CD14-positive monocyte (primary cell): ENCODE data around the gene CATSPER4. TPM values are rescaled to one million over a fixed set of nuclear protein-coding genes. Genes with fewer than 3 reads are reported as not detected.

ENCODE experiments used
- DNase-seq, 3 donors: peaks; one replicate each; pipeline ENCODE4 v3.0.0-alpha.2; 2011 to 2022
- H2AFZ ChIP-seq: 2 replicates; pipeline ENCODE4 v1.6.0; 2012; ENCODE audit warnings: mild to moderate bottlenecking, low read depth, low read length, inconsistent platforms; ENCODE audit not compliant: insufficient read depth, poor library complexity, severe bottlenecking
- H3K27ac ChIP-seq, 2 donors: 1 replicate in 1 of 2; 2 replicates in 1 of 2; pipeline ENCODE4 v1.5.1; 2012 to 2013; ENCODE audit warnings: low read length in 2 of 2, control low read depth in 1 of 2, inconsistent platforms in 1 of 2, low read depth in 1 of 2, mild to moderate bottlenecking in 1 of 2
- H3K27me3 ChIP-seq, 2 donors: one replicate each; pipeline versions ENCODE4 v1.6.0 to v1.6.1; 2011 to 2013; ENCODE audit warnings: low read length in 2 of 2; ENCODE audit not compliant: control insufficient read depth in 2 of 2, insufficient read depth in 2 of 2
- H3K36me3 ChIP-seq, 2 donors: replicated peaks in 1 of 2; 1 replicate in 1 of 2; 2 replicates in 1 of 2; pipeline versions ENCODE4 v1.5.1 to v1.6.1; 2012 to 2013; ENCODE audit warnings: low read length in 2 of 2, control low read depth in 1 of 2, inconsistent platforms in 1 of 2, mild to moderate bottlenecking in 1 of 2; ENCODE audit not compliant: insufficient read depth in 2 of 2, control insufficient read depth in 1 of 2
- H3K4me1 ChIP-seq, 2 donors: 1 replicate in 1 of 2; 2 replicates in 1 of 2; pipeline versions ENCODE4 v1.5.1 to v1.6.1; 2012 to 2013; ENCODE audit warnings: low read length in 2 of 2, control low read depth in 1 of 2, inconsistent platforms in 1 of 2, mild to moderate bottlenecking in 1 of 2, moderate library complexity in 1 of 2; ENCODE audit not compliant: insufficient read depth in 2 of 2, control insufficient read depth in 1 of 2
- H3K4me2 ChIP-seq: replicated peaks from 2 replicates; pipeline ENCODE3; 2012; ENCODE audit warnings: low read length, moderate library complexity, mild to moderate bottlenecking; ENCODE audit not compliant: poor library complexity, severe bottlenecking; ENCODE audit errors: extremely low read depth
- H3K4me3 ChIP-seq, 3 experiments: fragments of 200-600 bp in 1 of 3; sonication (generic) in 1 of 3; replicated peaks in 1 of 3; 1 replicate in 2 of 3; 2 replicates in 1 of 3; pipeline ENCODE4 v1.5.1; 2011 to 2013; ENCODE audit warnings: low read length in 3 of 3, mild to moderate bottlenecking in 3 of 3, control low read depth in 2 of 3, low read depth in 2 of 3, inconsistent platforms in 1 of 3, moderate library complexity in 1 of 3
- H3K79me2 ChIP-seq: 2 replicates; pipeline ENCODE4 v1.6.0; 2012; ENCODE audit warnings: mild to moderate bottlenecking, control low read depth, inconsistent platforms, low read length, moderate library complexity; ENCODE audit not compliant: insufficient read depth
- H3K9ac ChIP-seq: 2 replicates; pipeline ENCODE4 v1.6.0; 2017; ENCODE audit warnings: low read length, mild to moderate bottlenecking; ENCODE audit not compliant: insufficient read depth, poor library complexity, severe bottlenecking
- H3K9me3 ChIP-seq, 2 donors: replicated peaks in 1 of 2; 1 replicate in 1 of 2; 2 replicates in 1 of 2; pipeline versions ENCODE4 v1.5.1 to v1.6.1; 2012 to 2013; ENCODE audit warnings: low read length in 2 of 2, control low read depth in 1 of 2; ENCODE audit not compliant: control insufficient read depth in 1 of 2, insufficient read depth in 1 of 2
- H4K20me1 ChIP-seq: 2 replicates; pipeline ENCODE4 v1.6.0; 2012; ENCODE audit warnings: mild to moderate bottlenecking, low read length, control low read depth, moderate library complexity; ENCODE audit not compliant: insufficient read depth
- H3K27ac Mint-ChIP-seq, 7 donors: one replicate each; pipeline ENCODE4 v1.8.0; 2020; ENCODE audit warnings: mild to moderate bottlenecking in 7 of 7, mixed read lengths in 7 of 7, moderate library complexity in 6 of 7, inconsistent platforms in 2 of 7
- H3K27me3 Mint-ChIP-seq, 3 donors: one replicate each; pipeline ENCODE4 v1.8.0; 2021 to 2022; ENCODE audit warnings: low read depth in 3 of 3, mild to moderate bottlenecking in 3 of 3, mixed read lengths in 3 of 3, moderate library complexity in 3 of 3, inconsistent platforms in 1 of 3
- H3K36me3 Mint-ChIP-seq, 2 donors: one replicate each; pipeline ENCODE4 v1.8.0; 2020; ENCODE audit warnings: mixed read lengths in 2 of 2, inconsistent platforms in 1 of 2, mild to moderate bottlenecking in 1 of 2
- H3K4me1 Mint-ChIP-seq: one replicate; pipeline ENCODE4 v1.8.0; 2020; ENCODE audit warnings: mild to moderate bottlenecking, mixed read lengths
- H3K4me3 Mint-ChIP-seq, 2 donors: one replicate each; pipeline ENCODE4 v1.8.0; 2020; ENCODE audit warnings: mild to moderate bottlenecking in 2 of 2, mixed read lengths in 2 of 2, moderate library complexity in 1 of 2
- H3K9me3 Mint-ChIP-seq, 7 donors: one replicate each; pipeline ENCODE4 v1.8.0; 2020 to 2022; ENCODE audit warnings: mixed read lengths in 7 of 7, mild to moderate bottlenecking in 6 of 7, moderate library complexity in 6 of 7, inconsistent platforms in 2 of 7
- CTCF ChIP-seq: fragments of 200-600 bp; IDR thresholded peaks from one replicate; pipeline ENCODE4 v1.8.0; 2022; ENCODE audit warnings: antibody characterized with exemption, mild to moderate bottlenecking
- WGBS: methylation state at CpG from one replicate; pipeline ENCODE4 v1.1.5; 2013; ENCODE audit warnings: missing lambda C conversion rate; ENCODE audit not compliant: insufficient coverage; 5-methylcytosine and 5-hydroxymethylcytosine counted together
- intact Hi-C, 2 donors: fragments of 100-400 bp; cut with micrococcal nuclease; formaldehyde crosslinking; loops; one replicate each; pipeline versions ENCODE4 v1.15.0 to v1.15.1; 2023
- polyA plus RNA-seq, 3 donors: library from polyadenylated mRNA; depleted of rRNA in 1 of 3; unstranded in 2 of 3; stranded (reverse) in 1 of 3; fragments of 300-500 nt in 2 of 3; fragments of >200 nt in 1 of 3; fragmentation: Illumina TruSeq in 2 of 3; gene quantifications; 1 replicate in 2 of 3; 2 replicates in 1 of 3; pipeline ENCODE4 v1.2.3, GENCODE V29; 2012 to 2021

The CATSPER4 gene
- polyA plus RNA-seq, 3 donors, result not detected

DNA sequence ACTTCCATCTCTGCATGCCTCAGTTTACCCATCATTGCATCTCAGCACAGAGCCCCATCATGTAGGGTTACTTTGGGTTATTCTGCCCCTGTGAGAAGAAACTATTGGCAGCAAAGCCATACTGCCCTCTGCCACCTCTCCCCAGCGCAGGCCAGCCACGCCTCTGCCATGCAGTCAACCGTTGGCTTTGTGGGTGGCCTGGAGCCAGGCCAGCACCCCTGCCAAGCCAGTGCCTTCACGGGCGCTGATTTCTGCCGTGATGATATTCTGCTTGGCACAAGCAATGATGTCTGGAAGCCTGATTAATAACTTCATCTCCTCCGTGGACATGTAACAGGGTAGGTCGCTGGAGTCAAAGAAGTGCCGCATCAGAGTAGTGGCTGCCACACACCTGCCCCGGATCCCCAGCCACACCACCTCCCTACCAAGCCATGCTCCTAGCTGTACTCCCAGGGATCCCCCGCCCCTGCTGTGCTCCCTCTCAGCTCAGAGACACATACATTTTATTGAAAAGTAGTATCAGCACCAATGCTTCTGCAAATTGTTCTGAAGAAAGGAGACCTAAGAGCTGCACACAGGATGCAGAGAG is 28.6 kb downstream of the CATSPER4 start:
- no peak for DNase-seq
- intact Hi-C loops, result no loop called here
- Histone ChIP-seq H3K79me2 (no peaks in the 10 kb centered on the region), H3K9ac (no peak overlapping the region), H3K27me3 (peaks cover 0 to 2% of the 10 kb centered on the region in 2 donors), H3K9me3 (no peaks in the 10 kb centered on the region), H3K36me3 (no peaks in the 10 kb centered on the region), H4K20me1 (no peaks in the 10 kb centered on the region), H3K4me1 (no peaks in the 10 kb centered on the region), H2AFZ (no peak overlapping the region), H3K4me3 (no peak overlapping the region), H3K27ac (no peak overlapping the region), H3K4me2 (no peak overlapping the region)
- Mint-ChIP-seq H3K9me3 (no peaks in the 10 kb centered on the region), H3K27ac (no peak overlapping the region), H3K4me1 (peaks cover 2% of the 10 kb centered on the region), H3K36me3 (no peaks in the 10 kb centered on the region), H3K4me3 (peak overlapping the region in 1 of 2 donors; percentile 28), H3K27me3 (peaks cover 7 to 24% (median 8%) of the 10 kb centered on the region in 3 donors)
- 82% methylated on average over 7 of the region's 11 CpGs for WGBS
- no peak for TF ChIP-seq CTCF

DNA sequence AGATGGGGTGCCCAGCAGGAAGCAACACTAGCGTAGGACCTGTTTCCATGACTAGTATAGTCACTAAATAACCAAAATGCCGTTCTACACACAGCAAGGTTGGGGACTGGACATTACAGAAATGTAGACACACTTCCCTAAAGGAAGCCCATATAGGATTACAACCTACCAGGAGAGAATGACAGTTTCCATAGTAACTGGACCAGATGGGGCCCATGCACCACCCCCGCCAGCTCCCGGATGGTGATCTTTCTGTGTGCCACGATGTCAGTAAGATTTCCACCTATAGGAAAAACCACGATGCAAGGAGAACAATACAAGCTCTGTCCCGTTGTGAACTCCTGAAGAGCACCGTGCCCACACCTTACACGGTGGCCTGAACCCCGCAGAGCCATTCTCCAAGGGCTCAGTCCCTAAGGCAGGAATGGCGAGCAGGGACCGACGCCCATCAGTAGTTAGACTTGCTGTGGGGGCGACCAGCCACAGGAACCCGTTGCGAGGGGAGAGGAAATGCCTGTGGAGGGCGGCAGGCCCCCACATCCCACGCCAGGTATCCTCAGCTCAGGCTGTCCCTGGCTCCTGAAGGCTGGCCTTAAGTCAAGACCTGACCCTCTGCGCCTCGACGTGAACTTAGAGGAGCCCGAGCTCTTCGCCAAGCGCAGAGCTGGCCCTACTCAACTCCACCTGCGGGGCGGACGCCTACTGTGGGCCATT is 30.0 kb downstream of the CATSPER4 start:
- H3K79me2 ChIP-seq, result no peaks in the 10 kb centered on the region
- intact Hi-C loops, result no loop called here
- DNase-seq, result no peak
- Mint-ChIP-seq H3K27ac (peak overlapping the region in 1 of 7 donors; percentile 4), H3K27me3 (peaks cover 17 to 37% (median 19%) of the 10 kb centered on the region in 3 donors), H3K36me3 (no peaks in the 10 kb centered on the region), H3K9me3 (no peaks in the 10 kb centered on the region), H3K4me3 (no peak overlapping the region), H3K4me1 (peaks cover 8% of the 10 kb centered on the region)
- H3K27ac ChIP-seq, result no peak overlapping the region
- peaks cover 4 to 6% of the 10 kb centered on the region in 2 donors for H3K4me1 ChIP-seq
- H3K9ac ChIP-seq, result no peak overlapping the region
- H3K4me2 ChIP-seq, result no peak overlapping the region
- H2AFZ ChIP-seq, result no peak overlapping the region
- H4K20me1 ChIP-seq, result no peaks in the 10 kb centered on the region
- peaks cover 0 to 14% of the 10 kb centered on the region in 2 donors for H3K27me3 ChIP-seq
- no peak for TF ChIP-seq CTCF
- 68% methylated on average over 18 of the region's 27 CpGs for WGBS
- no peaks in the 10 kb centered on the region for H3K36me3 ChIP-seq
- H3K9me3 ChIP-seq, result no peaks in the 10 kb centered on the region
- H3K4me3 ChIP-seq, result no peak overlapping the region
